Activated CD4-positive, alpha-beta T cell treated with anti-CD3 and anti-CD28 coated beads, Interleukin-2, amount 10 ng/mL, durations not matched to agents 24 days and 14 days (primary cell): ENCODE results near the gene SAMD14. TPM values are rescaled to one million over a fixed set of nuclear protein-coding genes. Genes with fewer than 3 reads are reported as not detected.
"Not testable (repeated sequence)": the region's sequence is repeated elsewhere in the genome, so short reads cannot be mapped to it uniquely, and the experiment has no call there.

ENCODE experiments used
- DNase-seq: peaks from one replicate; pipeline ENCODE4 v3.0.0; 2022
- H3K27ac Mint-ChIP-seq: one replicate; pipeline ENCODE4 v1.8.0; 2022; ENCODE audit warnings: mild to moderate bottlenecking, mixed read lengths
- H3K27me3 Mint-ChIP-seq: one replicate; pipeline ENCODE4 v1.8.0; 2022; ENCODE audit warnings: mixed read lengths
- H3K36me3 Mint-ChIP-seq: one replicate; pipeline ENCODE4 v1.8.0; 2022; ENCODE audit warnings: low read depth, mild to moderate bottlenecking, mixed read lengths
- H3K4me1 Mint-ChIP-seq: one replicate; pipeline ENCODE4 v1.8.0; 2021; ENCODE audit warnings: mixed read lengths
- H3K4me3 Mint-ChIP-seq: one replicate; pipeline ENCODE4 v1.8.0; 2022; ENCODE audit warnings: mild to moderate bottlenecking, moderate library complexity, mixed read lengths
- H3K9me3 Mint-ChIP-seq: one replicate; pipeline ENCODE4 v1.8.0; 2021; ENCODE audit warnings: mixed read lengths
- intact Hi-C: fragments of 100-400 bp; cut with micrococcal nuclease; formaldehyde crosslinking; loops from one replicate; pipeline ENCODE4 v1.15.1; 2023
- total RNA-seq: library from RNA; stranded (reverse); gene quantifications from 2 replicates; pipeline ENCODE4 v1.2.3, GENCODE V29; 2022

Gene SAMD14
- total RNA-seq, 1 donor from 2014 or later, result 1.0 TPM

DNA sequence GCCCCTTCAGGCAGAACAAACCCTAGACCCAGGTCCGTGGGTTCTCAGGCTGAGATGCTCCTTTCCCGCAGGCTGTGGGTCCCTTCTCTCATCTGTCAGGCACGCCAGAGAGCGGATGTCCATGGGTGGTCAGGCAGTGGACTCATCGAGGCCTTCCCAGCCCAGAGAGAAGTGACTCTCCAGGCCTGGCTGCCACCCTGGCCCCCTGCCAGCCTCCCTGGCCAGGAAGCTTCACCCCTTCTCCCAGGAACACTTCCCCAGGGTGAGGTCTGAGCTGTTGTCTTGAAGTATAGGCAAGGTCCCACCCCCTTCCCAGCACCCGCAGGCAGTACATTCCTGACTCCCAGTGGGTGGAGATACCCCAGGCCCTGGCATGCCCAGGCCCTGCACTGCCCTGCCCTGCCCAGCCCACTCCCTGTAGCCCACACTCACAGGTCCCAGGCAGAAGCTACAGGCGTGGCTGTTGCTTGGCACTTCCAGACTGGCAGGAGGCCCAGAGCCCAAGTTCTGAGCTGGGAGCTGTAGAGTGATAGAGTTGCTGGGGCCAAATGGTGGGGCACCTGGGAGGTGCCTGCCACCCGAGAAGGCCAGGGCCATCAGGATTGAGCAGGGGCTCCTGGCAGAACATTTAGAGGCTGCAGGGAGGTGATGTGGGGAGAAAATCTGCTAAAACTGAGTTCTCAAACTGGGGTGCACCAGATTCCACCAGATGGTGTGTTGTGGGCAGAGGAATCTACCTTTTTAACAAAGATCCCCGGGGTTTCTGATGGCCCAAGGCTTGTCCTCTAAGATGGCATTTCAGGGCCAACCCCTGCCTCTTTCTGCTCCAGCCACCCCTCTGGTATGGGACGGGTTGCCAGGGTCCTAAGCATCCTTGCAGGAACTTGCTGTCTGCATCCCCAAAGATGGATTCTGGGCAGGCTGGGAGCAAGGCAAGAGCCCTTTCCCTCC, 67.4 kb downstream of the SAMD14 start:
- peaks cover 2% of the 10 kb centered on the region for H3K36me3 Mint-ChIP-seq
- intact Hi-C loops, result no loop called here
- H3K4me3 Mint-ChIP-seq, result no peak overlapping the region
- peaks cover 3% of the 10 kb centered on the region for H3K27me3 Mint-ChIP-seq
- peaks cover 8% of the 10 kb centered on the region for H3K4me1 Mint-ChIP-seq
- DNase-seq, result no peak
- H3K27ac Mint-ChIP-seq, result no peak overlapping the region
- H3K9me3 Mint-ChIP-seq, result no peaks in the 10 kb centered on the region

DNA sequence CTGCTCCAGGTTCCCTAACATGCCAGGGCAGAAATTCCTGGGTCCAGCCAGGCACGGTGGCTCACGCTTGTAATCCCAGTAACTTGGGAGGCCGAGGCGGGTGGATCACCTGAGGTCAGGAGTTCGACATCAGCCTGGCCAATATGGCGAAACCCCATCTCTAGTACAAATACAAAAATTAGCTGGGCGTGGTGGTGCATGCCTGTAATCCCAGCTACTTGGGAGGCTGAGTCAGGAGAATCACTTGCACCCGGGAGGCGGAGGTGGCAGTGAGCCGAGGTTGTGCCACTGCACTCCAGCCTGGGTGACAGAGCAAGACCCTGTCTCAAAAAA, 68.3 kb downstream of the SAMD14 start:
- intact Hi-C loops, H3K36me3 Mint-ChIP-seq, H3K27ac Mint-ChIP-seq, H3K4me3 Mint-ChIP-seq, DNase-seq, H3K9me3 Mint-ChIP-seq, H3K27me3 Mint-ChIP-seq: not testable (repeated sequence)
- peaks cover 14% of the 10 kb centered on the region for H3K4me1 Mint-ChIP-seq

DNA sequence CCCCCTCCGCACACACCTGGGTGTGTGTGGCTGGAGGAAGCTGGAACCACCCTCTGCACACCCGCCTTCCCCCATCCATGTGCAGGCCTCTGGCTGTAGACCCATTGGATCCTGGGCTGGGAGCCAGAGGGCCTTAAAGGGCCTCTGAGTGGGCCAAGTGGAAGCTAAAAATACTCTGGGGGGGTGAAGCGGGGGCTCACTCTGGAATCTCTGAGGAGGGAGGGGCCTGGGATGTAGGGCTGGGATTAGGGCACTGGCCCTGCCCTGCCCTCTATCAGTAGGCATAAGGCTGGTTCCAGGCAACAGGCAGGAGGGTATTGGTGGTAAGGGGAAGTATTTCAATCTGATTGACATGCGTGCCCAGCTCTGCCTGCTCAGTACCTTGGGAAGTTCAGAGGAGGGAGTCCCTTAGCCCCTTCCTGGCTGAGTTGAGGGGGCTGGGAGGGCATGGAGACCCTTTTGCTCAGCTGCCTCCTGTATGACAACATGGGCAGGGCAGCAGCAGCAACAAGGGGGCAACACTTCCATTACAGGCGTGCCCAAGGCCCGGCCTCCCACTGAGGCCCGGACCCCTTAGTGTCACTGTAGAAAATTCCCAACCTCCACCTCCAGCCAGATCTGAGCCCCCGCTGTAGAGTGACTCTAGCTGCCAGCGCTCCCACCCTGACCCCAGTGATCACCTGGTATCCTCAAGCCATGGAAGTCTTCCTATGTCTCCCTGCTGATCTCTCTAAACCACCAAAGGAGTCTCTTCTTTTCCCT, 68.8 kb downstream of the SAMD14 start:
- Mint-ChIP-seq H3K27ac (no peak overlapping the region), H3K9me3 (no peaks in the 10 kb centered on the region), H3K4me3 (no peak overlapping the region), H3K4me1 (peaks cover 18% of the 10 kb centered on the region), H3K27me3 (peaks cover 3% of the 10 kb centered on the region), H3K36me3 (peaks cover 2% of the 10 kb centered on the region)
- no peak for DNase-seq
- intact Hi-C loops, result no loop called here

Other genes starting within 250 kb of the SAMD14 start
- 0.21 TPM in 1 of 2 replicates, not detected in the other for gene DLX4, start 161.0 kb downstream of the SAMD14 start, total RNA-seq
- 0.12 TPM in 1 of 2 replicates, not detected in the other for gene DLX3, start 134.9 kb downstream of the SAMD14 start, total RNA-seq
- gene ITGA3, start 74.0 kb downstream of the SAMD14 start, total RNA-seq, result 14.5 and 15.0 TPM in 2 replicates
- gene PDK2, start 34.8 kb downstream of the SAMD14 start, total RNA-seq, result 10.9 and 11.8 TPM in 2 replicates
- 90.1 and 91.3 TPM in 2 replicates for gene PPP1R9B, start 20.5 kb upstream of the SAMD14 start, total RNA-seq
- gene SGCA, start 35.8 kb upstream of the SAMD14 start, total RNA-seq, result 0.30 TPM in 1 of 2 replicates, not detected in the other
- gene COL1A1, start 71.5 kb upstream of the SAMD14 start, total RNA-seq, result 1.6 and 2.0 TPM in 2 replicates
- 0.44 and 0.47 TPM in 2 replicates for gene TMEM92, start 144.3 kb upstream of the SAMD14 start, total RNA-seq
- gene XYLT2, start 216.0 kb upstream of the SAMD14 start, total RNA-seq, result 65.3 and 66.5 TPM in 2 replicates
- gene MRPL27, start 243.0 kb upstream of the SAMD14 start, total RNA-seq, result 80.5 and 83.3 TPM in 2 replicates
- gene EME1, start 243.1 kb upstream of the SAMD14 start, total RNA-seq, result 30.7 and 35.4 TPM in 2 replicates